Endothelial cell of umbilical vein (primary cell): ENCODE results near the gene NTNG1. TPM values are rescaled to one million over a fixed set of nuclear protein-coding genes. Genes with fewer than 3 reads are reported as not detected.

Experiments used
- BruUV-seq: library from RNA; stranded (reverse); fragments of 400-500 nt; replicated peaks from 2 replicates; lab custom pipeline; 2021; lab: Mats Ljungman, UMichigan
- CTCF ChIA-PET: fragments of 300-600, 350-600 bp; sonication (Branson Sonifier 250); formaldehyde crosslinking; loops from one replicate; lab custom pipeline; 2021; ENCODE audit warnings: antibody characterized with exemption, inconsistent platforms; lab: Charles Lee
- POLR2A ChIA-PET: fragments of 300-600, 350-600 bp; sonication (Branson Sonifier 250); formaldehyde crosslinking; loops from one replicate; lab custom pipeline; 2021; ENCODE audit warnings: antibody characterized with exemption, inconsistent platforms; lab: Charles Lee
- DNase-seq: peaks from one replicate; pipeline ENCODE4 v3.0.0-alpha.2; 2011; ENCODE audit warnings: low read depth, low spot score
- FAIRE-seq: peaks from 2 replicates; lab custom pipeline; 2011; peaks lifted over from hg19 to GRCh38; lab: Jason Lieb, UNC
- H2AFZ ChIP-seq: 2 replicates; pipeline ENCODE4 v1.6.0; 2012; ENCODE audit warnings: low read depth, low read length, control low read depth, inconsistent platforms
- H3K27ac ChIP-seq: 2 replicates; pipeline ENCODE4 v1.5.1; 2011; ENCODE audit warnings: low read depth, mild to moderate bottlenecking, control low read depth, low read length, moderate library complexity; ENCODE audit not compliant: insufficient read depth
- H3K27me3 ChIP-seq, 2 experiments: 2 replicates each; pipeline versions ENCODE4 v1.6.0 to v1.6.1; 2011; ENCODE audit warnings: low read length in 2 of 2, mixed read lengths in 1 of 2; ENCODE audit not compliant: control insufficient read depth in 2 of 2, insufficient read depth in 2 of 2
- H3K36me3 ChIP-seq, 2 experiments: 2 replicates in 1 of 2; 3 replicates in 1 of 2; pipeline ENCODE4 v1.5.1; 2011; ENCODE audit warnings: low read length in 2 of 2, mild to moderate bottlenecking in 1 of 2, moderate library complexity in 1 of 2; ENCODE audit not compliant: control insufficient read depth in 2 of 2, insufficient read depth in 2 of 2; ENCODE audit errors: extremely low read depth in 1 of 2
- H3K4me1 ChIP-seq: 3 replicates; pipeline ENCODE4 v1.5.1; 2011; ENCODE audit warnings: mild to moderate bottlenecking, low read length; ENCODE audit not compliant: control insufficient read depth, insufficient read depth; ENCODE audit errors: extremely low read depth
- H3K4me2 ChIP-seq: 2 replicates; pipeline ENCODE4 v1.6.1; 2011; ENCODE audit warnings: low read length, control low read depth, mixed read lengths; ENCODE audit not compliant: insufficient read depth
- H3K4me3 ChIP-seq, 3 experiments: fragments of 200-600 bp in 1 of 3; sonication (generic), shearing (Covaris generic) in 1 of 3; replicated peaks in 1 of 3; 2 replicates each; pipeline ENCODE4 v1.5.1; 2011 to 2016; ENCODE audit warnings: control low read depth in 3 of 3, low read length in 3 of 3, mild to moderate bottlenecking in 2 of 3, inconsistent platforms in 1 of 3, low read depth in 1 of 3, moderate library complexity in 1 of 3; ENCODE audit not compliant: insufficient read depth in 1 of 3
- H3K79me2 ChIP-seq: 2 replicates; pipeline ENCODE4 v1.6.0; 2012; ENCODE audit warnings: low read length, inconsistent platforms; ENCODE audit not compliant: control insufficient read depth, insufficient read depth
- H3K9ac ChIP-seq: replicated peaks from 2 replicates; pipeline ENCODE3; 2011; ENCODE audit warnings: low read length, control low read depth; ENCODE audit not compliant: insufficient read depth; ENCODE audit errors: extremely low read depth
- H3K9me1 ChIP-seq: replicated peaks from 3 replicates; pipeline ENCODE4 v1.6.0; 2011; ENCODE audit warnings: mild to moderate bottlenecking, low read length; ENCODE audit not compliant: control insufficient read depth, insufficient read depth; ENCODE audit errors: extremely low read depth
- H3K9me3 ChIP-seq: replicated peaks from 2 replicates; pipeline ENCODE4 v1.5.1; 2012; ENCODE audit warnings: low read length, inconsistent platforms; ENCODE audit not compliant: control insufficient read depth, insufficient read depth
- H4K20me1 ChIP-seq: replicated peaks from 2 replicates; pipeline ENCODE3; 2011; ENCODE audit warnings: mild to moderate bottlenecking, low read length; ENCODE audit not compliant: control insufficient read depth, insufficient read depth; ENCODE audit errors: extremely low read depth
- EZH2 ChIP-seq: IDR thresholded peaks from 2 replicates; pipeline ENCODE4 v1.6.1; 2012; ENCODE audit warnings: borderline replicate concordance, low read depth, mild to moderate bottlenecking, moderate library complexity, low read length, inconsistent platforms; ENCODE audit not compliant: severe bottlenecking
- FOS ChIP-seq: IDR thresholded peaks from 2 replicates; pipeline ENCODE4 v1.6.1; 2011; ENCODE audit warnings: mild to moderate bottlenecking, low read length, moderate library complexity, borderline replicate concordance; ENCODE audit not compliant: insufficient read depth
- GATA2 ChIP-seq: IDR thresholded peaks from 2 replicates; pipeline ENCODE4 v1.7.0; 2011; ENCODE audit warnings: low read depth, mild to moderate bottlenecking, moderate library complexity, mixed read lengths, low read length; ENCODE audit not compliant: insufficient read length, insufficient read depth
- JUN ChIP-seq: IDR thresholded peaks from 2 replicates; pipeline ENCODE4 v1.6.1; 2011; ENCODE audit warnings: borderline replicate concordance, low read depth; ENCODE audit not compliant: insufficient read length, insufficient read depth
- MYC ChIP-seq: IDR thresholded peaks from one replicate; pipeline ENCODE4 v1.6.1; 2011; ENCODE audit warnings: mild to moderate bottlenecking, low read depth, low read length
- POLR2A ChIP-seq: IDR thresholded peaks from 2 replicates; pipeline ENCODE4 v1.6.1; 2012; ENCODE audit warnings: low read depth, mild to moderate bottlenecking, control low read depth, low read length
- POLR2AphosphoS5 ChIP-seq: IDR thresholded peaks from 2 replicates; pipeline ENCODE4 v1.6.1; 2012; ENCODE audit warnings: low read depth, mild to moderate bottlenecking, control low read depth, low read length, moderate library complexity; ENCODE audit not compliant: insufficient read depth
- dilution Hi-C: fragments of 300-500 bp; cut with MboI; formaldehyde crosslinking; loops from one replicate; pipeline ENCODE4 v1.15.0; 2019; ENCODE audit warnings: low sequenced_read_pairs; ENCODE audit not compliant: extremely low pct_ligation_motif_present
- intact Hi-C: fragments of 100-400 bp; cut with micrococcal nuclease; formaldehyde crosslinking; loops from one replicate; pipeline ENCODE4 v1.10.0; 2022
- polyA plus RNA-seq, 4 experiments: library from polyadenylated mRNA; depleted of rRNA in 3 of 4; stranded (reverse) in 3 of 4; unstranded in 1 of 4; fragments of >200 nt; gene quantifications; 2 replicates each; pipeline versions ENCODE4 v1.2.1 to v1.2.3, GENCODE V29; 2011 to 2012; ENCODE audit warnings: missing spikeins in 1 of 4
- total RNA-seq: library from RNA; stranded (reverse); gene quantifications from 2 replicates; pipeline ENCODE4 v1.2.3, GENCODE V29; 2021
- TF ChIP-seq, protein P1 (sequence below), 2 donors: IDR thresholded peaks; 1 replicate in 1 of 2; 2 replicates in 1 of 2; pipeline ENCODE4 v1.5.1; 2011; ENCODE audit warnings: low read length in 2 of 2, mild to moderate bottlenecking in 2 of 2, moderate library complexity in 2 of 2, control low read depth in 1 of 2, inconsistent platforms in 1 of 2, low read depth in 1 of 2; ENCODE audit not compliant: insufficient read depth in 1 of 2; ENCODE audit errors: extremely low read depth in 1 of 2
- TF ChIP-seq, protein P2 (sequence below): IDR thresholded peaks from 2 replicates; pipeline ENCODE4 v1.6.1; 2011; ENCODE audit not compliant: insufficient read depth, insufficient read length

The NTNG1 gene
- total and polyA plus RNA-seq, 2 donors (not counting 3 experiments of a cell fraction or from before 2014, with no cell fraction given): not detected

DNA sequence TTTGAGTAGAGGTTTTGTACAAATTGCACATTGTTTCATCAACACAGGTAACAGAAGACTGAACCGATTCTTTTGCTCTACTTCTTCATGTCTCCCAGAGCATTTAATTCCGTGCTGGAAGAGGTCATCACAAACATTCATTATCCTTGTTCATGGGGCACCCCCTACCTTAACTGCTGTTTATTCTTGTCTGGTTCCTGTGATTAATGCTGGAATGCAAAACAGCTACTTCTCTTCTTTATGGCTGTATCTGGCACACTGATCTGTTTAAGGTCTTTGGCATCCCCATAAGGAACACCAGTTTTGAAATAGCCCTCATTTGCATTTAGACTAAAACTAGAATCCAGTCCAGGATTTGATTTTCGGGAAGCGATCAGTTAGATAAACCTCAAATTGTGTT lies 42.2 kb downstream of the NTNG1 start:
- H3K27me3 ChIP-seq: no peaks in the 10 kb centered on the region
- no peak overlapping the region for H3K27ac ChIP-seq
- no peak overlapping the region for H3K4me3 ChIP-seq
- no peak for FAIRE-seq
- TF ChIP-seq FOS (no peak), JUN (no peak), POLR2A (no peak), GATA2 (no peak), MYC (no peak), POLR2AphosphoS5 (no peak), EZH2 (no peak)
- TF ChIP-seq, protein P1, sequence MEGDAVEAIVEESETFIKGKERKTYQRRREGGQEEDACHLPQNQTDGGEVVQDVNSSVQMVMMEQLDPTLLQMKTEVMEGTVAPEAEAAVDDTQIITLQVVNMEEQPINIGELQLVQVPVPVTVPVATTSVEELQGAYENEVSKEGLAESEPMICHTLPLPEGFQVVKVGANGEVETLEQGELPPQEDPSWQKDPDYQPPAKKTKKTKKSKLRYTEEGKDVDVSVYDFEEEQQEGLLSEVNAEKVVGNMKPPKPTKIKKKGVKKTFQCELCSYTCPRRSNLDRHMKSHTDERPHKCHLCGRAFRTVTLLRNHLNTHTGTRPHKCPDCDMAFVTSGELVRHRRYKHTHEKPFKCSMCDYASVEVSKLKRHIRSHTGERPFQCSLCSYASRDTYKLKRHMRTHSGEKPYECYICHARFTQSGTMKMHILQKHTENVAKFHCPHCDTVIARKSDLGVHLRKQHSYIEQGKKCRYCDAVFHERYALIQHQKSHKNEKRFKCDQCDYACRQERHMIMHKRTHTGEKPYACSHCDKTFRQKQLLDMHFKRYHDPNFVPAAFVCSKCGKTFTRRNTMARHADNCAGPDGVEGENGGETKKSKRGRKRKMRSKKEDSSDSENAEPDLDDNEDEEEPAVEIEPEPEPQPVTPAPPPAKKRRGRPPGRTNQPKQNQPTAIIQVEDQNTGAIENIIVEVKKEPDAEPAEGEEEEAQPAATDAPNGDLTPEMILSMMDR (IDR thresholded peaks at IDR 0.05; ENCODE audit: extremely low read depth in 1 of 2, insufficient read depth in 1 of 2, low read depth in 1 of 2, low read length in 2 of 2): no peak
- TF ChIP-seq, protein P2, sequence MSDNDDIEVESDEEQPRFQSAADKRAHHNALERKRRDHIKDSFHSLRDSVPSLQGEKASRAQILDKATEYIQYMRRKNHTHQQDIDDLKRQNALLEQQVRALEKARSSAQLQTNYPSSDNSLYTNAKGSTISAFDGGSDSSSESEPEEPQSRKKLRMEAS: no peak
- no peak overlapping the region for H3K4me2 ChIP-seq
- ChIA-PET CTCF (no interaction called here), POLR2A (no interaction called here)
- BruUV-seq: no TSS peak
- no peaks in the 10 kb centered on the region for H3K4me1 ChIP-seq
- intact Hi-C loops (no loop called here), dilution Hi-C loops (no loop called here)
- H2AFZ ChIP-seq: no peak overlapping the region
- H3K79me2 ChIP-seq: no peaks in the 10 kb centered on the region
- H4K20me1 ChIP-seq: no peaks in the 10 kb centered on the region
- no peak for DNase-seq
- H3K9ac ChIP-seq: no peak overlapping the region
- H3K9me1 ChIP-seq: no peaks in the 10 kb centered on the region
- no peaks in the 10 kb centered on the region for H3K9me3 ChIP-seq
- H3K36me3 ChIP-seq: no peaks in the 10 kb centered on the region
